Measurements from ENCODE around the gene NUDCD3. TPM values are rescaled to one million over a fixed set of nuclear protein-coding genes. Genes with fewer than 3 reads are reported as not detected.
A peak's percentile ranks its signal among the peaks of the same experiment; 100 is the strongest.

The NUDCD3 gene
- polyA plus RNA-seq, 1 donor = 68.3 TPM

GRCh38 chr7:44498230-44498954, 7.9 kb upstream of the NUDCD3 start:
- Histone ChIP-seq H3K4me3 (ENCODE audit: low read length) (no peak overlapping the region), H3K4me1 (ENCODE audit: control insufficient read depth, insufficient read depth, low read length) (peaks cover 5% of the 10 kb centered on the region), H3K27ac (ENCODE audit: low read length) (no peak overlapping the region), H3K9me3 (ENCODE audit: control insufficient read depth, low read depth, low read length) (no peaks in the 10 kb centered on the region), H3K36me3 (ENCODE audit: control insufficient read depth, insufficient read depth, low read length) (no peaks in the 10 kb centered on the region), H3K27me3 (ENCODE audit: control insufficient read depth, insufficient read depth, low read length) (no peaks in the 10 kb centered on the region)
- no CpG with 5 or more reads among the region's 4 CpGs for WGBS (ENCODE audit: insufficient coverage, low lambda C conversion rate)
- no peak for DNase-seq

GRCh38 chr7:44497155-44498027, 6.9 kb upstream of the NUDCD3 start:
- H3K27ac ChIP-seq (ENCODE audit: low read length) = no peak overlapping the region
- no CpG with 5 or more reads among the region's 5 CpGs for WGBS (ENCODE audit: insufficient coverage, low lambda C conversion rate)
- peak; percentile 40 to 59 for DNase-seq
- H3K4me3 ChIP-seq (ENCODE audit: low read length) = no peak overlapping the region
- H3K36me3 ChIP-seq (ENCODE audit: control insufficient read depth, insufficient read depth, low read length) = no peaks in the 10 kb centered on the region
- H3K9me3 ChIP-seq (ENCODE audit: control insufficient read depth, low read depth, low read length) = no peaks in the 10 kb centered on the region
- H3K4me1 ChIP-seq (ENCODE audit: control insufficient read depth, insufficient read depth, low read length) = peaks cover 5% of the 10 kb centered on the region
- H3K27me3 ChIP-seq (ENCODE audit: control insufficient read depth, insufficient read depth, low read length) = no peaks in the 10 kb centered on the region

- Histone ChIP-seq H3K27me3 (ENCODE audit: control insufficient read depth, insufficient read depth, low read length) (no peaks in the 10 kb centered on the region), H3K36me3 (ENCODE audit: control insufficient read depth, insufficient read depth, low read length) (no peaks in the 10 kb centered on the region), H3K9me3 (ENCODE audit: control insufficient read depth, low read depth, low read length) (no peaks in the 10 kb centered on the region), H3K27ac (ENCODE audit: low read length) (no peak overlapping the region), H3K4me1 (ENCODE audit: control insufficient read depth, insufficient read depth, low read length) (peaks cover 5% of the 10 kb centered on the region), H3K4me3 (ENCODE audit: low read length) (no peak overlapping the region)
- no CpG with 5 or more reads among the region's 1 CpG for WGBS (ENCODE audit: insufficient coverage, low lambda C conversion rate)
- no peak for DNase-seq
Observed at GRCh38 chr7:44496385-44496784, 5.9 kb upstream of the NUDCD3 start.

DNA sequence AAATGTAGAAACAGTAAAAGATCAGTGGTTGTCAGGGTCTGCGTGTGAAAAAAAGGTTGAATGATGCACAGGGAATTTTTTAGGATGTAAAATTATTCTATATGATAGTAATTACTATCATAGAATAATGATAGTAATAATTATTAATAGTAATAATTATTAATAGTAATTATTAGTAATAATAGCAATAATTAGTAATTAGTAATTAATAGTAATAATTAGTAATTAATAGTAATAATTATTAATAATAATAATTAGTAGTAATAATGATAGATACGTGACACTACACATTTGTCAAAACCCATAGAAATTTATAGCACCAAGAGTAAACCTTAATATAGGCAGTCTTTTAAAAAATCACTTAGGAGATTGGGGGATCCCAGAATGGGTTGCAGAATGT, 4.5 kb upstream of the NUDCD3 start:
- H3K4me3 ChIP-seq (ENCODE audit: low read length) = no peak overlapping the region
- DNase-seq = no peak
- peaks cover 5% of the 10 kb centered on the region for H3K4me1 ChIP-seq (ENCODE audit: control insufficient read depth, insufficient read depth, low read length)
- 60% methylated on average over 1 of the region's 2 CpGs for WGBS (ENCODE audit: insufficient coverage, low lambda C conversion rate)
- no peaks in the 10 kb centered on the region for H3K27me3 ChIP-seq (ENCODE audit: control insufficient read depth, insufficient read depth, low read length)
- H3K27ac ChIP-seq (ENCODE audit: low read length) = no peak overlapping the region
- no peaks in the 10 kb centered on the region for H3K9me3 ChIP-seq (ENCODE audit: control insufficient read depth, low read depth, low read length)
- no peaks in the 10 kb centered on the region for H3K36me3 ChIP-seq (ENCODE audit: control insufficient read depth, insufficient read depth, low read length)

DNA sequence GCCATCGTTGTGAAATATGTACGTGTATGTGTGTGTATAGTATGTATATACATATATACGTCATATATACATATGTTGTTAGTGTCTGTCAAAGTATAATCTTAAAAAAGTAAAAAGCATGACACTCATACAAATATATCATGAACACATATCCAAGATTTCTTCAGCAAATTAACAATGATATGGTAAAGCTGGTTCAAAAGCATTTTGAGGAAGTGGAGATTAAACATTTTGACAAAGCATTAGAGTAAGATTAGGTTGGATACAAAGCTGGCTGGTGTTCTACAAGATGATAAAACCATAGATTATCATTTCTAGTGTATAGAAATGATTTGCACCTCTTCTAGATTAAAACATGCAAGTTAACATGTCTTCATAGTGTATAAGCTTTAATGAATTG, 771 bp upstream of the NUDCD3 start:
- Histone ChIP-seq H3K36me3 (ENCODE audit: control insufficient read depth, insufficient read depth, low read length) (no peaks in the 10 kb centered on the region), H3K27ac (ENCODE audit: low read length) (peak overlapping the region; percentile 90), H3K4me3 (ENCODE audit: low read length) (peak overlapping the region; percentile 75), H3K4me1 (ENCODE audit: control insufficient read depth, insufficient read depth, low read length) (peaks cover 20% of the 10 kb centered on the region), H3K27me3 (ENCODE audit: control insufficient read depth, insufficient read depth, low read length) (no peaks in the 10 kb centered on the region), H3K9me3 (ENCODE audit: control insufficient read depth, low read depth, low read length) (no peaks in the 10 kb centered on the region)
- WGBS (ENCODE audit: insufficient coverage, low lambda C conversion rate) = 0% methylated on average over 2 of the region's 3 CpGs
- no peak for DNase-seq

- peaks cover 20% of the 10 kb centered on the region for H3K4me1 ChIP-seq (ENCODE audit: control insufficient read depth, insufficient read depth, low read length)
- no peaks in the 10 kb centered on the region for H3K9me3 ChIP-seq (ENCODE audit: control insufficient read depth, low read depth, low read length)
- no peaks in the 10 kb centered on the region for H3K27me3 ChIP-seq (ENCODE audit: control insufficient read depth, insufficient read depth, low read length)
- H3K36me3 ChIP-seq (ENCODE audit: control insufficient read depth, insufficient read depth, low read length) = peaks cover 3% of the 10 kb centered on the region
- DNase-seq = peak; percentile 33 to 79
- H3K27ac ChIP-seq (ENCODE audit: low read length) = peak overlapping the region; percentile 90
- H3K4me3 ChIP-seq (ENCODE audit: low read length) = peak overlapping the region; percentile 75
- no CpG with 5 or more reads among the region's 19 CpGs for WGBS (ENCODE audit: insufficient coverage, low lambda C conversion rate)
Observed at GRCh38 chr7:44489955-44490350, 505 bp downstream of the NUDCD3 start.

DNA sequence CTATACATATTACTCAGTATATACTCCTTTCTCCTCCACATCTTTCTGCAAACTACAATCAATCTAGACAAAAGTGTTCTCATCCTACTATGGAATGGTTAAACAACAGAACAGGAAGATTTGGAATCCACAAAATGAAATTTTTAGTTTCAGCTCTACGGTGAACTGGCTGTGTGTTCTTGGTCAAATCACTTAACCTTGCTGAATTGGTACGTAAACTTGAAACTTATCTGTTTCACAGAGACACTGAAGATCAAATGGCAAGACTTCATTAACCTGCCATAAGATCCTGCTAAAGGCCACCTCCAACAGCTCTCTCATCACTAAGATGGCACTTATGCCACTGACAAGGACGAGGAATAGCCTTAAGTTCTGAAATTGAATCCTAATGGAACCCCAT, 1.5 kb downstream of the NUDCD3 start:
- WGBS (ENCODE audit: insufficient coverage, low lambda C conversion rate) = no CpG with 5 or more reads among the region's 3 CpGs
- no peak for DNase-seq
- no peaks in the 10 kb centered on the region for H3K27me3 ChIP-seq (ENCODE audit: control insufficient read depth, insufficient read depth, low read length)
- H3K4me3 ChIP-seq (ENCODE audit: low read length) = peak overlapping the region; percentile 75
- H3K9me3 ChIP-seq (ENCODE audit: control insufficient read depth, low read depth, low read length) = no peaks in the 10 kb centered on the region
- H3K36me3 ChIP-seq (ENCODE audit: control insufficient read depth, insufficient read depth, low read length) = peaks cover 13% of the 10 kb centered on the region
- peak overlapping the region; percentile 90 for H3K27ac ChIP-seq (ENCODE audit: low read length)
- H3K4me1 ChIP-seq (ENCODE audit: control insufficient read depth, insufficient read depth, low read length) = peaks cover 20% of the 10 kb centered on the region

GRCh38 chr7:44486693-44487092, 3.8 kb downstream of the NUDCD3 start:
- peaks cover 34% of the 10 kb centered on the region for H3K36me3 ChIP-seq (ENCODE audit: control insufficient read depth, insufficient read depth, low read length)
- H3K4me1 ChIP-seq (ENCODE audit: control insufficient read depth, insufficient read depth, low read length) = peaks cover 20% of the 10 kb centered on the region
- WGBS (ENCODE audit: insufficient coverage, low lambda C conversion rate) = 100% methylated on average over 1 of the region's 1 CpG
- peaks cover 13% of the 10 kb centered on the region for H3K9me3 ChIP-seq (ENCODE audit: control insufficient read depth, low read depth, low read length)
- H3K4me3 ChIP-seq (ENCODE audit: low read length) = no peak overlapping the region
- H3K27ac ChIP-seq (ENCODE audit: low read length) = peak overlapping the region; percentile 32
- DNase-seq = peak; percentile 56 to 72
- H3K27me3 ChIP-seq (ENCODE audit: control insufficient read depth, insufficient read depth, low read length) = no peaks in the 10 kb centered on the region

DNA sequence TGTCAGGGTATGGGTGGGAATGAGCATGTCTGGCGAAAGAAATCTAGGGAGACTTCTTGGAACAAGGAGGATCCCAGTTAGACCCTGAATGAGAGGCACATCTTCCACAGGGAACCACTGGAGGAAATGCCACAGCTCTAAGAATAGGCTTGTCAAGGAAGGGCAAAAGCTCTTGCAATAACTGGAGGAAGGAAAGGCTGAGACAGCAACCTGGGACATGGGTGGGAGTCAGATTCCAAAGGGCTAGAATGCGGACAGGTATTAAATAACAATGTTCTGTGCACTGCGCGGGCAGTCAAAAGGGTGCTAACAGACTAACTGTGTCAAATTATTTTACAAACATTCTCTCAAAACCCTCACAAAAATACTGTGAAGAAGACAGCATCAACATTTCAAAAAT, 4.5 kb downstream of the NUDCD3 start:
- Histone ChIP-seq H3K9me3 (ENCODE audit: control insufficient read depth, low read depth, low read length) (peaks cover 13% of the 10 kb centered on the region), H3K36me3 (ENCODE audit: control insufficient read depth, insufficient read depth, low read length) (peaks cover 41% of the 10 kb centered on the region), H3K27ac (ENCODE audit: low read length) (no peak overlapping the region), H3K4me1 (ENCODE audit: control insufficient read depth, insufficient read depth, low read length) (peaks cover 20% of the 10 kb centered on the region), H3K4me3 (ENCODE audit: low read length) (no peak overlapping the region), H3K27me3 (ENCODE audit: control insufficient read depth, insufficient read depth, low read length) (no peaks in the 10 kb centered on the region)
- no CpG with 5 or more reads among the region's 4 CpGs for WGBS (ENCODE audit: insufficient coverage, low lambda C conversion rate)
- DNase-seq = no peak

- DNase-seq = no peak
- Histone ChIP-seq H3K36me3 (ENCODE audit: control insufficient read depth, insufficient read depth, low read length) (peaks cover 48% of the 10 kb centered on the region), H3K27me3 (ENCODE audit: control insufficient read depth, insufficient read depth, low read length) (no peaks in the 10 kb centered on the region), H3K27ac (ENCODE audit: low read length) (no peak overlapping the region), H3K9me3 (ENCODE audit: control insufficient read depth, low read depth, low read length) (peaks cover 13% of the 10 kb centered on the region), H3K4me1 (ENCODE audit: control insufficient read depth, insufficient read depth, low read length) (peaks cover 20% of the 10 kb centered on the region), H3K4me3 (ENCODE audit: low read length) (no peak overlapping the region)
- WGBS (ENCODE audit: insufficient coverage, low lambda C conversion rate) = no CpG with 5 or more reads among the region's 5 CpGs
Observed at GRCh38 chr7:44484482-44485313, 5.8 kb downstream of the NUDCD3 start.
